IMR-90 (cell line): ENCODE results near the gene KCNE4. TPM values are rescaled to one million over a fixed set of nuclear protein-coding genes. Genes with fewer than 3 reads are reported as not detected.

Experiments
- ATAC-seq: fragments of 200-7000 bp; cut with Tn5 transposase; 2 replicates; pipeline ENCODE4 v1.9.1; 2020; ENCODE audit warnings: low read depth, mild to moderate bottlenecking, moderate library complexity
- BruUV-seq: library from RNA; stranded (reverse); fragments of 400-500 nt; replicated peaks from 2 replicates; lab custom pipeline; 2021; lab: Mats Ljungman, UMichigan
- CTCF ChIA-PET: fragments of 300-600 bp; formaldehyde crosslinking; extraction: SDS; loops from one replicate; lab custom pipeline; 2021; ENCODE audit warnings: antibody characterized with exemption; lab: Yijun Ruan, JAX
- POLR2A ChIA-PET: fragments of 300-600 bp; sonication (Branson Sonifier 250); formaldehyde crosslinking; loops from one replicate; lab custom pipeline; 2022; ENCODE audit warnings: antibody characterized with exemption; ENCODE audit not compliant: unreplicated experiment; lab: Charles Lee
- DNase-seq: peaks from one replicate; pipeline ENCODE4 v3.0.0; 2013
- H2AFZ ChIP-seq: replicated peaks from 2 replicates; pipeline ENCODE3; 2013; ENCODE audit warnings: low read length, mild to moderate bottlenecking; ENCODE audit not compliant: poor library complexity
- H2AK5ac ChIP-seq: 2 replicates; pipeline ENCODE4 v1.6.1; 2013; ENCODE audit warnings: low read depth, low read length, inconsistent platforms
- H2AK9ac ChIP-seq: replicated peaks from 2 replicates; pipeline ENCODE3; 2013; ENCODE audit warnings: mild to moderate bottlenecking, low read depth, low read length, moderate library complexity; ENCODE audit not compliant: poor library complexity
- H2BK120ac ChIP-seq: 2 replicates; pipeline ENCODE4 v1.6.1; 2013; ENCODE audit warnings: low read depth, low read length, inconsistent platforms
- H2BK15ac ChIP-seq: 3 replicates; pipeline ENCODE4 v1.6.1; 2013; ENCODE audit warnings: low read depth, low read length, inconsistent platforms
- H2BK20ac ChIP-seq: 2 replicates; pipeline ENCODE4 v1.6.1; 2013; ENCODE audit warnings: low read depth, mild to moderate bottlenecking, inconsistent platforms, low read length, moderate library complexity
- H2BK5ac ChIP-seq: 2 replicates; pipeline ENCODE4 v1.6.1; 2013; ENCODE audit warnings: mild to moderate bottlenecking, low read depth, low read length, inconsistent platforms; ENCODE audit not compliant: poor library complexity, severe bottlenecking
- H3K14ac ChIP-seq: replicated peaks from 2 replicates; pipeline ENCODE4 v1.6.1; 2013; ENCODE audit warnings: low read depth, low read length, inconsistent platforms
- H3K18ac ChIP-seq: 2 replicates; pipeline ENCODE4 v1.6.1; 2013; ENCODE audit warnings: low read depth, low read length, control low read depth
- H3K23ac ChIP-seq: 2 replicates; pipeline ENCODE4 v1.6.1; 2013; ENCODE audit warnings: low read depth, low read length, inconsistent platforms
- H3K27ac ChIP-seq: 2 replicates; pipeline ENCODE4 v1.5.1; 2013; ENCODE audit warnings: mild to moderate bottlenecking, control low read depth, low read length; ENCODE audit not compliant: insufficient read depth
- H3K27me3 ChIP-seq: 2 replicates; pipeline ENCODE4 v1.6.1; 2013; ENCODE audit warnings: low read length; ENCODE audit not compliant: control insufficient read depth, insufficient read depth
- H3K36me3 ChIP-seq: 2 replicates; pipeline ENCODE4 v1.6.1; 2013; ENCODE audit warnings: low read length, mixed read lengths; ENCODE audit not compliant: control insufficient read depth, insufficient read depth
- H3K4ac ChIP-seq: 2 replicates; pipeline ENCODE4 v1.6.1; 2013; ENCODE audit warnings: low read depth, low read length, inconsistent platforms
- H3K4me1 ChIP-seq: 2 replicates; pipeline ENCODE4 v1.6.1; 2013; ENCODE audit warnings: low read length, mixed read lengths; ENCODE audit not compliant: control insufficient read depth, insufficient read depth
- H3K4me2 ChIP-seq: 2 replicates; pipeline ENCODE4 v1.6.1; 2013; ENCODE audit warnings: low read depth, mild to moderate bottlenecking, control low read depth, low read length, moderate library complexity
- H3K4me3 ChIP-seq: 2 replicates; pipeline ENCODE4 v1.5.1; 2013; ENCODE audit warnings: low read depth, mild to moderate bottlenecking, control low read depth, low read length, moderate library complexity; ENCODE audit not compliant: insufficient read depth
- H3K56ac ChIP-seq: 2 replicates; pipeline ENCODE4 v1.6.1; 2013; ENCODE audit warnings: low read length, inconsistent platforms; ENCODE audit not compliant: insufficient read depth; ENCODE audit errors: extremely low read depth
- H3K79me1 ChIP-seq, 2 experiments: 2 replicates each; pipeline ENCODE4 v1.6.1; 2013; ENCODE audit warnings: low read length in 2 of 2, inconsistent platforms in 1 of 2, low read depth in 1 of 2
- H3K9ac ChIP-seq: 2 replicates; pipeline ENCODE4 v1.6.1; 2013; ENCODE audit warnings: low read depth, low read length, control low read depth
- H3K9me1 ChIP-seq: 2 replicates; pipeline ENCODE4 v1.6.1; 2013; ENCODE audit warnings: low read length, inconsistent platforms; ENCODE audit not compliant: insufficient read depth
- H3K9me3 ChIP-seq: 2 replicates; pipeline ENCODE4 v1.6.1; 2013; ENCODE audit warnings: low read length; ENCODE audit not compliant: control insufficient read depth, insufficient read depth
- H4K20me1 ChIP-seq: 2 replicates; pipeline ENCODE4 v1.6.1; 2013; ENCODE audit warnings: low read length, inconsistent platforms; ENCODE audit not compliant: insufficient read depth
- H4K5ac ChIP-seq: 2 replicates; pipeline ENCODE4 v1.6.1; 2013; ENCODE audit warnings: mild to moderate bottlenecking, low read depth, low read length, control low read depth
- H4K8ac ChIP-seq, 2 experiments: 2 replicates each; pipeline ENCODE4 v1.6.1; 2013; ENCODE audit warnings: low read depth in 2 of 2, low read length in 2 of 2, control low read depth in 1 of 2, inconsistent platforms in 1 of 2
- H4K91ac ChIP-seq: 2 replicates; pipeline ENCODE4 v1.6.1; 2013; ENCODE audit warnings: low read depth, low read length, inconsistent platforms; ENCODE audit not compliant: insufficient read depth
- CHD1 ChIP-seq: IDR thresholded peaks from 2 replicates; pipeline ENCODE4 v1.6.1; 2012; ENCODE audit warnings: low read depth, low read length, improper control_type of control experiment
- NFE2L2 ChIP-seq: fragments of 150-350 bp; IDR thresholded peaks from 2 replicates; pipeline ENCODE4 v1.6.1; 2016; ENCODE audit warnings: low read depth, mild to moderate bottlenecking, low read length
- WGBS, 2 experiments: methylation state at CpG; one replicate each; pipeline versions ENCODE4 v1.1.5 to v1.1.7; 2013; ENCODE audit warnings: missing lambda C conversion rate in 2 of 2; ENCODE audit not compliant: insufficient read length in 1 of 2; ENCODE audit errors: extremely low coverage in 2 of 2; 5-methylcytosine and 5-hydroxymethylcytosine counted together
- dilution Hi-C: fragments of 300-500 bp; cut with HindIII; formaldehyde crosslinking; loops from one replicate; pipeline ENCODE4 v1.14.3; 2018; ENCODE audit warnings: low sequenced_read_pairs; ENCODE audit not compliant: unreplicated experiment
- in situ Hi-C: fragments of 300-500 bp; cut with MboI; formaldehyde crosslinking; loops from 3 replicates; pipeline ENCODE4 v1.14.3; 2019; ENCODE audit warnings: low sequenced_read_pairs, inconsistent platforms, mixed read lengths
- intact Hi-C: fragments of 100-400 bp; cut with micrococcal nuclease; formaldehyde crosslinking; loops from 2 replicates; pipeline ENCODE4 v1.10.0; 2022
- polyA plus RNA-seq, 3 experiments: library from polyadenylated mRNA; depleted of rRNA; stranded (reverse); fragments of >200 nt; gene quantifications; 2 replicates each; pipeline ENCODE4 v1.2.3, GENCODE V29; 2012; ENCODE audit warnings: low replicate concordance in 1 of 3
- total RNA-seq: library from RNA; depleted of rRNA; stranded (reverse); fragments of >200 nt; gene quantifications from 2 replicates; pipeline ENCODE4 v1.2.3, GENCODE V29; 2012
- TF ChIP-seq, protein P1 (sequence below): fragments of 150-350 bp; IDR thresholded peaks from 2 replicates; pipeline ENCODE4 v1.6.1; 2017; ENCODE audit warnings: mild to moderate bottlenecking, antibody characterized with exemption, low read length, low read depth

The KCNE4 gene
- total and polyA plus RNA-seq, 2 of the 4 experiments (the other 2 are of a cell fraction), result 6.6 to 6.8 TPM

DNA sequence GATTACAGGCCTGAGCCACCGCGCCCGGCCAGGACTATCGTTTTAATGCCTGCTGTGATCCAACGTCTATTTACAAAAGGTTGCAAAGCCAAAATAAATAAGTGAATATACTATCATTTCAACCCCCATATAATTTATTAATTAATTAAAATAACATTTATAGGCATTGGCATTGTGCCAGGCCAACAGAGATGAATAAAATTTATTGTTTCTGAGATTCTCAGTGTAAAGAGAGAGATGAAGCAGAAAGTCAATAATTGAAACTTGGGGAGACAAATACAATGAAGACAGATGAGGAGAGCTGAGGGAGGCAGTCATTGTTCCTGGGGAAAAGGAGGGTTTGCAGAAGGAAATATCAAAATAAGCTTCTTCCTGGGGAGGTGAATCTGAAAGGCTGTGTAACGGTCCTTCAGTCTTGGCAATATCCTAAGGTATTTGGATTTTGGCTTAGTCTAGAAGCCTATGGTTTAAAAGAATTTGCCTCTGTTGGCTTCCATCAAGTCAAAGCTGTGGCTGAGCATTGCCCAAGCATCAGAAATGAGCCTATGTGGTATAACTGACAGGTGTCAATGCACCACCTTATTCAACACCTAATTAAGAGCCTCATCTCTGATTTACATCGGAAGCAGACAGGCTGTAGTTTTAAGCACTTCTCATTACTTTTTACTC is 31.5 kb downstream of the KCNE4 start:
- no peak overlapping the region for H2BK5ac ChIP-seq
- no peak overlapping the region for H2AK9ac ChIP-seq
- no peak overlapping the region for H3K4me3 ChIP-seq
- no peak for DNase-seq
- H4K20me1 ChIP-seq, result no peaks in the 10 kb centered on the region
- H4K8ac ChIP-seq, result no peak overlapping the region
- H3K14ac ChIP-seq, result no peak overlapping the region
- H3K4me2 ChIP-seq, result no peak overlapping the region
- no peaks in the 10 kb centered on the region for H3K4me1 ChIP-seq
- TF ChIP-seq, protein P1, sequence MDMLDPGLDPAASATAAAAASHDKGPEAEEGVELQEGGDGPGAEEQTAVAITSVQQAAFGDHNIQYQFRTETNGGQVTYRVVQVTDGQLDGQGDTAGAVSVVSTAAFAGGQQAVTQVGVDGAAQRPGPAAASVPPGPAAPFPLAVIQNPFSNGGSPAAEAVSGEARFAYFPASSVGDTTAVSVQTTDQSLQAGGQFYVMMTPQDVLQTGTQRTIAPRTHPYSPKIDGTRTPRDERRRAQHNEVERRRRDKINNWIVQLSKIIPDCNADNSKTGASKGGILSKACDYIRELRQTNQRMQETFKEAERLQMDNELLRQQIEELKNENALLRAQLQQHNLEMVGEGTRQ, result no peak
- TF ChIP-seq CHD1, result no peak
- TF ChIP-seq NFE2L2, result no peak
- in situ Hi-C loops, result no loop called here
- no peaks in the 10 kb centered on the region for H3K79me1 ChIP-seq
- no peaks in the 10 kb centered on the region for H3K27me3 ChIP-seq
- no peak overlapping the region for H4K91ac ChIP-seq
- no peaks in the 10 kb centered on the region for H3K36me3 ChIP-seq
- no peak overlapping the region for H3K56ac ChIP-seq
- dilution Hi-C loops, result no loop called here
- H3K27ac ChIP-seq, result no peak overlapping the region
- H2AK5ac ChIP-seq, result no peak overlapping the region
- no peak overlapping the region for H3K23ac ChIP-seq
- no peak overlapping the region for H2BK20ac ChIP-seq
- H3K9ac ChIP-seq, result no peak overlapping the region
- CTCF ChIA-PET, result interaction anchor here (0.6 to 1.4 kb wide), 3 partner anchors 112 to 535 kb away, joined by 3 to 4 read pairs (median 3); no protein-coding TSS in a partner anchor
- no peak overlapping the region for H4K5ac ChIP-seq
- H3K4ac ChIP-seq, result no peak overlapping the region
- H3K9me1 ChIP-seq, result no peaks in the 10 kb centered on the region
- H2BK15ac ChIP-seq, result no peak overlapping the region
- 43% methylated on average over 1 of the region's 7 CpGs; no CpG with 5 or more reads in 1 of the 2 experiments for WGBS, 2 experiments
- H3K18ac ChIP-seq, result no peak overlapping the region
- H2AFZ ChIP-seq, result no peak overlapping the region
- BruUV-seq, result no TSS peak
- ATAC-seq, result no peak
- H2BK120ac ChIP-seq, result no peak overlapping the region
- intact Hi-C loops, result no loop called here
- no peaks in the 10 kb centered on the region for H3K9me3 ChIP-seq
- POLR2A ChIA-PET, result no interaction called here
